H9 (cell line): ENCODE data around the gene CCDC157. TPM values are rescaled to one million over a fixed set of nuclear protein-coding genes. Genes with fewer than 3 reads are reported as not detected.

Experiments
- DNase-seq: peaks from one replicate; pipeline ENCODE4 v3.0.0-alpha.2; 2017
- H2AFZ ChIP-seq: one replicate; pipeline ENCODE4 v1.6.1; 2013; ENCODE audit warnings: mild to moderate bottlenecking, low read length, control low read depth, moderate library complexity
- H2AK5ac ChIP-seq: 2 replicates; pipeline ENCODE4 v1.6.1; 2013; ENCODE audit warnings: low read length, control low read depth, mixed read lengths; ENCODE audit not compliant: insufficient read length
- H2BK120ac ChIP-seq: one replicate; pipeline ENCODE4 v1.6.1; 2013; ENCODE audit warnings: low read depth, mild to moderate bottlenecking, low read length, control low read depth, inconsistent platforms; ENCODE audit not compliant: poor library complexity, severe bottlenecking
- H2BK12ac ChIP-seq: 2 replicates; pipeline ENCODE4 v1.6.1; 2013; ENCODE audit warnings: low read length, control low read depth, mixed read lengths, low read depth; ENCODE audit not compliant: insufficient read length
- H2BK15ac ChIP-seq: 2 replicates; pipeline ENCODE4 v1.6.1; 2013; ENCODE audit warnings: low read depth, low read length, control low read depth
- H2BK20ac ChIP-seq: one replicate; pipeline ENCODE4 v1.6.1; 2013; ENCODE audit warnings: low read depth, mild to moderate bottlenecking, low read length, control low read depth, inconsistent platforms; ENCODE audit not compliant: poor library complexity, severe bottlenecking
- H2BK5ac ChIP-seq: 2 replicates; pipeline ENCODE4 v1.6.1; 2013; ENCODE audit warnings: low read length, control low read depth, mixed read lengths; ENCODE audit not compliant: insufficient read length
- H3K14ac ChIP-seq: 2 replicates; pipeline ENCODE4 v1.6.1; 2013; ENCODE audit warnings: low read length, control low read depth; ENCODE audit not compliant: insufficient read depth
- H3K18ac ChIP-seq: 2 replicates; pipeline ENCODE4 v1.6.1; 2013; ENCODE audit warnings: low read depth, mild to moderate bottlenecking, mixed read lengths, low read length, control low read depth; ENCODE audit not compliant: insufficient read length
- H3K23ac ChIP-seq: 2 replicates; pipeline ENCODE4 v1.6.1; 2013; ENCODE audit warnings: low read length, control low read depth, mixed read lengths, low read depth; ENCODE audit not compliant: insufficient read length
- H3K23me2 ChIP-seq: 2 replicates; pipeline ENCODE4 v1.6.1; 2013; ENCODE audit warnings: low read depth, mild to moderate bottlenecking, mixed read lengths, low read length, control low read depth; ENCODE audit not compliant: insufficient read length, poor library complexity, severe bottlenecking
- H3K27ac ChIP-seq: 2 replicates; pipeline ENCODE4 v1.5.1; 2013; ENCODE audit warnings: low read length, control low read depth, mixed read lengths, low read depth; ENCODE audit not compliant: insufficient read length
- H3K27me3 ChIP-seq: 2 replicates; pipeline ENCODE4 v1.6.1; 2013; ENCODE audit warnings: low read length, control low read depth, inconsistent platforms; ENCODE audit not compliant: insufficient read depth
- H3K4ac ChIP-seq: 2 replicates; pipeline ENCODE4 v1.6.1; 2013; ENCODE audit warnings: low read depth, mild to moderate bottlenecking, control low read depth, inconsistent platforms, low read length, moderate library complexity
- H3K4me1 ChIP-seq: 2 replicates; pipeline ENCODE4 v1.6.1; 2013; ENCODE audit warnings: low read length, control low read depth, inconsistent platforms; ENCODE audit not compliant: insufficient read depth
- H3K4me2 ChIP-seq: 2 replicates; pipeline ENCODE4 v1.6.1; 2013; ENCODE audit warnings: low read length, control low read depth, mixed read lengths; ENCODE audit not compliant: insufficient read length, insufficient read depth
- H3K56ac ChIP-seq: 2 replicates; pipeline ENCODE4 v1.6.1; 2013; ENCODE audit warnings: low read depth, mild to moderate bottlenecking, mixed read lengths, low read length, control low read depth; ENCODE audit not compliant: insufficient read length
- H3K79me1 ChIP-seq: 2 replicates; pipeline ENCODE4 v1.6.1; 2013; ENCODE audit warnings: low read depth, mild to moderate bottlenecking, moderate library complexity, low read length, control low read depth, inconsistent platforms; ENCODE audit not compliant: insufficient read depth, poor library complexity, severe bottlenecking
- H3K79me2 ChIP-seq: 2 replicates; pipeline ENCODE4 v1.6.1; 2013; ENCODE audit warnings: low read length, control low read depth, inconsistent platforms; ENCODE audit not compliant: insufficient read depth
- H3K9ac ChIP-seq: 2 replicates; pipeline ENCODE4 v1.6.1; 2013; ENCODE audit warnings: low read length, control low read depth, mixed read lengths; ENCODE audit not compliant: insufficient read length; ENCODE audit errors: extremely low read depth
- H3K9me3 ChIP-seq: one replicate; pipeline ENCODE4 v1.6.1; 2013; ENCODE audit warnings: low read depth, low read length, inconsistent platforms; ENCODE audit not compliant: control insufficient read depth
- H3T11ph ChIP-seq: one replicate; pipeline ENCODE4 v1.6.1; 2013; ENCODE audit warnings: mild to moderate bottlenecking, low read length, control low read depth, inconsistent platforms
- H4K20me1 ChIP-seq: one replicate; pipeline ENCODE4 v1.6.1; 2013; ENCODE audit not compliant: control insufficient read depth, insufficient read length, insufficient read depth
- H4K5ac ChIP-seq: 2 replicates; pipeline ENCODE4 v1.6.1; 2013; ENCODE audit warnings: low read depth, mild to moderate bottlenecking, mixed read lengths, low read length, control low read depth; ENCODE audit not compliant: insufficient read length
- H4K8ac ChIP-seq: replicated peaks from 2 replicates; pipeline ENCODE4 v1.6.1; 2013; ENCODE audit warnings: low read length, control low read depth, mixed read lengths, low read depth; ENCODE audit not compliant: insufficient read length
- H4K91ac ChIP-seq: 2 replicates; pipeline ENCODE4 v1.6.1; 2013; ENCODE audit warnings: low read depth, mild to moderate bottlenecking, moderate library complexity, mixed read lengths, low read length, control low read depth; ENCODE audit not compliant: insufficient read length
- H3K27ac Mint-ChIP-seq, 3 experiments: 2 replicates in 2 of 3; 3 replicates in 1 of 3; pipeline ENCODE4 v1.8.0; 2020 to 2021; ENCODE audit warnings: mixed read lengths in 3 of 3, mild to moderate bottlenecking in 1 of 3, moderate library complexity in 1 of 3
- H3K27me3 Mint-ChIP-seq: 2 replicates; pipeline ENCODE4 v1.8.0; 2021; ENCODE audit warnings: low read depth, mild to moderate bottlenecking, moderate library complexity, mixed read lengths
- H3K36me3 Mint-ChIP-seq, 3 experiments: 2 replicates in 2 of 3; 3 replicates in 1 of 3; pipeline ENCODE4 v1.8.0; 2020 to 2021; ENCODE audit warnings: low read depth in 3 of 3, mixed read lengths in 3 of 3; ENCODE audit not compliant: insufficient read depth in 1 of 3
- H3K4me1 Mint-ChIP-seq, 2 experiments: 2 replicates each; pipeline ENCODE4 v1.8.0; 2020; ENCODE audit warnings: mixed read lengths in 2 of 2
- H3K4me3 Mint-ChIP-seq, 2 experiments: 2 replicates in 1 of 2; 3 replicates in 1 of 2; pipeline ENCODE4 v1.8.0; 2020 to 2021; ENCODE audit warnings: mild to moderate bottlenecking in 2 of 2, mixed read lengths in 2 of 2, moderate library complexity in 1 of 2
- H3K9me3 Mint-ChIP-seq, 2 experiments: 2 replicates in 1 of 2; 3 replicates in 1 of 2; pipeline ENCODE4 v1.8.0; 2020; ENCODE audit warnings: mild to moderate bottlenecking in 2 of 2, mixed read lengths in 2 of 2, moderate library complexity in 1 of 2
- CTCF ChIP-seq: fragments of 200-600 bp; sonication (generic); conservative IDR thresholded peaks from 3 replicates; pipeline ENCODE4 v1.8.0; 2021; ENCODE audit warnings: antibody characterized with exemption, mild to moderate bottlenecking
- WGBS: extraction: QIAGEN DNeasy Blood & Tissue Kit; methylation state at CpG from one replicate; pipeline ENCODE4 v1.1.7; 2013; ENCODE audit warnings: missing lambda C conversion rate, low lambda C conversion rate, mixed read lengths; ENCODE audit not compliant: insufficient read length; ENCODE audit errors: extremely low coverage; 5-methylcytosine and 5-hydroxymethylcytosine counted together
- total RNA-seq: library from RNA; stranded (reverse); gene quantifications from 2 replicates; pipeline ENCODE4 v1.2.1, GENCODE V29; 2021

The CCDC157 gene
- total RNA-seq, 1 experiment from 2014 or later: 4.3 TPM

- Histone ChIP-seq H4K20me1 (peaks cover 2% of the 10 kb centered on the region), H3K23me2 (peaks cover 7% of the 10 kb centered on the region), H4K8ac (no peak overlapping the region), H2AK5ac (no peak overlapping the region), H4K91ac (no peak overlapping the region), H3T11ph (no peak overlapping the region), H3K27me3 (no peaks in the 10 kb centered on the region), H3K9me3 (no peaks in the 10 kb centered on the region), H3K9ac (no peak overlapping the region), H3K18ac (no peak overlapping the region), H2BK120ac (no peak overlapping the region), H3K79me2 (no peaks in the 10 kb centered on the region), H3K27ac (no peak overlapping the region), H3K79me1 (no peaks in the 10 kb centered on the region), H3K4me2 (no peak overlapping the region), H3K4me1 (no peaks in the 10 kb centered on the region), H2BK20ac (no peak overlapping the region), H2BK5ac (no peak overlapping the region), H2BK15ac (no peak overlapping the region), H3K23ac (no peak overlapping the region), H4K5ac (no peak overlapping the region), H3K56ac (no peak overlapping the region), H3K4ac (no peak overlapping the region), H3K14ac (no peak overlapping the region), H2AFZ (no peak overlapping the region), H2BK12ac (no peak overlapping the region)
- H3K27me3 Mint-ChIP-seq: no peaks in the 10 kb centered on the region; the same call in 1 of the 2 replicates
- H3K4me1 Mint-ChIP-seq: peaks cover 24 to 29% of the 10 kb centered on the region in 2 experiments
- H3K36me3 Mint-ChIP-seq: no peaks in the 10 kb centered on the region
- TF ChIP-seq CTCF: no peak
- no CpG with 5 or more reads among the region's 8 CpGs for WGBS
- no peaks in the 10 kb centered on the region for H3K9me3 Mint-ChIP-seq
- H3K27ac Mint-ChIP-seq: no peak overlapping the region
- H3K4me3 Mint-ChIP-seq: no peak overlapping the region
- no peak for DNase-seq
Measured at GRCh38 chr22:30324014-30324730, 32.6 kb upstream of the CCDC157 start.
